HepG2 (cell line): ENCODE results near the gene NDUFAF5. TPM values are rescaled to one million over a fixed set of nuclear protein-coding genes. Genes with fewer than 3 reads are reported as not detected.

Experiments
- CSRNP2 ChIP-seq: sonication (generic); formaldehyde crosslinking; conservative IDR thresholded peaks from 2 replicates; pipeline ENCODE4 v1.8.0; 2022; ENCODE audit warnings: low read depth, missing genetic modification reagents
- DNMT3B ChIP-seq: conservative IDR thresholded peaks from 2 replicates; pipeline ENCODE4 v1.6.1; 2016; ENCODE audit warnings: missing biosample characterization, control low read depth
- DPF2 ChIP-seq: sonication (generic); formaldehyde crosslinking; IDR thresholded peaks from 2 replicates; pipeline ENCODE4 v1.4.0; 2020; ENCODE audit warnings: mild to moderate bottlenecking, low read depth, missing genetic modification reagents, borderline replicate concordance
- ELF4 ChIP-seq: sonication (generic); formaldehyde crosslinking; IDR thresholded peaks from 2 replicates; pipeline ENCODE4 v1.5.0; 2020; ENCODE audit warnings: missing genetic modification reagents, mild to moderate bottlenecking, moderate library complexity, borderline replicate concordance
- FIP1L1 ChIP-seq: fragments of 200-400 bp; formaldehyde crosslinking; IDR thresholded peaks from 2 replicates; pipeline ENCODE4 v1.6.1; 2018; ENCODE audit warnings: low read depth, mild to moderate bottlenecking, low read length, moderate library complexity, borderline replicate concordance; ENCODE audit not compliant: insufficient read depth
- FOXC1 ChIP-seq: sonication (generic); formaldehyde crosslinking; IDR thresholded peaks from 2 replicates; pipeline ENCODE4 v1.8.0; 2022; ENCODE audit warnings: mild to moderate bottlenecking, missing genetic modification reagents, borderline replicate concordance
- HDAC2 ChIP-seq: sonication (generic); formaldehyde crosslinking; IDR thresholded peaks from 2 replicates; pipeline ENCODE4 v1.4.0; 2020; ENCODE audit warnings: missing genetic modification reagents
- HMG20A ChIP-seq: IDR thresholded peaks from 2 replicates; pipeline ENCODE4 v1.6.1; 2016; ENCODE audit warnings: borderline replicate concordance
- KDM3A ChIP-seq: IDR thresholded peaks from 2 replicates; pipeline ENCODE4 v1.6.1; 2018; ENCODE audit warnings: low read depth, missing compliant biosample characterization
- KLF16 ChIP-seq, 2 experiments: sonication (generic) in 1 of 2; formaldehyde crosslinking in 1 of 2; IDR thresholded peaks; 2 replicates each; pipeline versions ENCODE4 v1.6.1 to v1.8.0; 2016 to 2023; ENCODE audit warnings: missing genetic modification reagents in 2 of 2, missing compliant biosample characterization in 1 of 2
- MED13 ChIP-seq: sonication (generic); formaldehyde crosslinking; IDR thresholded peaks from 2 replicates; pipeline ENCODE4 v1.5.0; 2020; ENCODE audit warnings: missing genetic modification reagents
- NFRKB ChIP-seq: fragments of 450-650 bp; IDR thresholded peaks from 2 replicates; pipeline ENCODE4 v1.6.1; 2017
- PAF1 ChIP-seq: IDR thresholded peaks from 2 replicates; pipeline ENCODE4 v1.6.1; 2016; ENCODE audit warnings: missing genetic modification reagents, missing compliant biosample characterization
- PTBP1 ChIP-seq: fragments of 200-400 bp; formaldehyde crosslinking; IDR thresholded peaks from 2 replicates; pipeline ENCODE4 v1.6.1; 2018; ENCODE audit warnings: low read length, low read depth; ENCODE audit not compliant: poor library complexity, severe bottlenecking
- RFXAP ChIP-seq: sonication (generic); formaldehyde crosslinking; IDR thresholded peaks from 2 replicates; pipeline ENCODE4 v1.4.0; 2020; ENCODE audit warnings: missing genetic modification reagents, borderline replicate concordance
- SMARCE1 ChIP-seq: fragments of 450-650 bp; IDR thresholded peaks from 2 replicates; pipeline ENCODE4 v1.6.1; 2017; ENCODE audit warnings: borderline replicate concordance
- ZFYVE20 ChIP-seq: sonication (generic); formaldehyde crosslinking; IDR thresholded peaks from 2 replicates; pipeline ENCODE4 v1.8.0; 2023; ENCODE audit warnings: low read depth, mild to moderate bottlenecking, moderate library complexity, missing genetic modification reagents, borderline replicate concordance
- ZMAT5 ChIP-seq: sonication (generic); formaldehyde crosslinking; IDR thresholded peaks from 2 replicates; pipeline ENCODE4 v1.5.0; 2020; ENCODE audit warnings: mild to moderate bottlenecking, low read depth, missing genetic modification reagents, borderline replicate concordance
- ZNF160 ChIP-seq: sonication (generic); formaldehyde crosslinking; IDR thresholded peaks from 2 replicates; pipeline ENCODE4 v1.8.0; 2022; ENCODE audit warnings: mild to moderate bottlenecking, inconsistent platforms, missing genetic modification reagents
- ZNF18 ChIP-seq: sonication (generic); formaldehyde crosslinking; IDR thresholded peaks from 2 replicates; pipeline ENCODE4 v1.8.0; 2022; ENCODE audit warnings: mild to moderate bottlenecking, missing genetic modification reagents; ENCODE audit not compliant: insufficient replicate concordance
- ZNF430 ChIP-seq: sonication (generic); formaldehyde crosslinking; IDR thresholded peaks from 2 replicates; pipeline ENCODE4 v1.9.0; 2021; ENCODE audit warnings: mild to moderate bottlenecking, missing genetic modification reagents
- ZNF530 ChIP-seq: sonication (generic); formaldehyde crosslinking; IDR thresholded peaks from 2 replicates; pipeline ENCODE4 v1.5.0; 2020; ENCODE audit warnings: low read depth, mild to moderate bottlenecking, missing genetic modification reagents
- ZNF546 ChIP-seq: sonication (generic); formaldehyde crosslinking; conservative IDR thresholded peaks from 2 replicates; pipeline ENCODE4 v1.8.1; 2023; ENCODE audit warnings: mild to moderate bottlenecking, missing genetic modification reagents
- ZNF644 ChIP-seq: IDR thresholded peaks from 2 replicates; pipeline ENCODE4 v1.6.1; 2016; ENCODE audit warnings: low read depth
- ZNF740 ChIP-seq: sonication (generic); formaldehyde crosslinking; IDR thresholded peaks from 2 replicates; pipeline ENCODE4 v1.4.0; 2020; ENCODE audit warnings: missing genetic modification reagents
- ZSCAN5A ChIP-seq: sonication (generic); formaldehyde crosslinking; IDR thresholded peaks from 2 replicates; pipeline ENCODE4 v1.8.0; 2022; ENCODE audit warnings: mild to moderate bottlenecking, missing genetic modification reagents, borderline replicate concordance
- polyA plus RNA-seq, 8 experiments: library from polyadenylated mRNA; depleted of rRNA in 3 of 8; stranded (reverse) in 7 of 8; unstranded in 1 of 8; fragments of >200 nt; fragmentation: Illumina TruSeq in 4 of 8; extraction: Trizol in 4 of 8; gene quantifications; 2 replicates each; pipeline versions ENCODE4 v1.2.1 to v1.2.3, GENCODE V29; 2011 to 2016; ENCODE audit warnings: low read depth in 4 of 8, missing spikeins in 1 of 8, mixed read lengths in 1 of 8; ENCODE audit not compliant: insufficient read depth in 1 of 8
- total RNA-seq, 5 experiments: library from RNA; depleted of rRNA; stranded (reverse); fragments of >200 nt; fragmentation: Illumina TruSeq; extraction: Trizol; gene quantifications; 2 replicates each; pipeline ENCODE4 v1.2.3, GENCODE V29; 2016; ENCODE audit warnings: low read depth in 1 of 5

NDUFAF5 gene
- total and polyA plus RNA-seq, 2 of the 13 experiments (the other 11 are each of a cell fraction or from before 2014, with no cell fraction given) = 23.1 to 66.7 TPM

GRCh38 chr20:13800728-13801134, 15.9 kb downstream of the NDUFAF5 start (continued):
- TF ChIP-seq ELF4 (CRISPR knock-in tag) (no peak), ZNF18 (CRISPR knock-in tag) (no peak), ZNF430 (CRISPR knock-in tag) (no peak), PAF1 (CRISPR knock-in tag) (no peak), CSRNP2 (no peak), DNMT3B (no peak), NFRKB (no peak), FOXC1 (CRISPR knock-in tag) (peak; percentile 69; the same call in 1 of the 2 replicates), RFXAP (CRISPR knock-in tag) (no peak; the same call in 1 of the 2 replicates), MED13 (CRISPR knock-in tag) (no peak), KDM3A (no peak), ZSCAN5A (CRISPR knock-in tag) (no peak), ZFYVE20 (CRISPR knock-in tag) (no peak), ZMAT5 (CRISPR knock-in tag) (no peak), ZNF546 (CRISPR knock-in tag) (peak; percentile 81; the same call in 1 of the 2 replicates), DPF2 (CRISPR knock-in tag) (no peak), HDAC2 (CRISPR knock-in tag) (peak; percentile 74; the same call in 1 of the 2 replicates), FIP1L1 (no peak), ZNF740 (no peak; the same call in 1 of the 2 replicates), ZNF160 (CRISPR knock-in tag) (peak; percentile 25; the same call in 1 of the 2 replicates), HMG20A (CRISPR knock-in tag) (no peak), ZNF644 (CRISPR knock-in tag) (peak; percentile 89), SMARCE1 (no peak), ZNF530 (no peak), KLF16 (CRISPR knock-in tag; IDR thresholded peaks at IDR 0.05) (no peak), PTBP1 (no peak)
